Fibroblast of pulmonary artery (primary cell): ENCODE results near the gene GULP1.

Experiments used
- DNase-seq: peaks from one replicate; pipeline ENCODE4 v3.0.0-alpha.2; 2010; ENCODE audit warnings: low read depth
- H3K4me3 ChIP-seq: replicated peaks from 2 replicates; pipeline ENCODE4 v1.5.1; 2011; ENCODE audit warnings: low read depth, mild to moderate bottlenecking, control low read depth, low read length, moderate library complexity
- CTCF ChIP-seq: IDR thresholded peaks from 2 replicates; pipeline ENCODE4 v1.5.1; 2011; ENCODE audit warnings: mild to moderate bottlenecking, control low read depth, low read length, inconsistent platforms; ENCODE audit errors: missing control alignments

GULP1 gene

GRCh38 chr2:188291617-188292347 is at the start of gene GULP1:
Gene GULP1 (plus strand): TSS chr2:188291874. CDS start chr2:188477703, 185,829 bp downstream.
- peak; percentile 75 for DNase-seq
- peak within 1 kb of the TSS; percentile 79 for H3K4me3 ChIP-seq
- TF ChIP-seq CTCF, result peak; percentile 69

GRCh38 chr2:188243381-188243780 is 48.3 kb upstream of the GULP1 start:
- no peak for TF ChIP-seq CTCF
- no peak overlapping the region for H3K4me3 ChIP-seq
- DNase-seq, result no peak

GRCh38 chr2:188244383-188244782 is 47.3 kb upstream of the GULP1 start:
- no peak for TF ChIP-seq CTCF
- H3K4me3 ChIP-seq, result no peak overlapping the region
- DNase-seq, result no peak

- no peak overlapping the region for H3K4me3 ChIP-seq
- TF ChIP-seq CTCF, result no peak
- DNase-seq, result no peak
Measured at GRCh38 chr2:188245230-188245629, 46.4 kb upstream of the GULP1 start.

- no peak overlapping the region for H3K4me3 ChIP-seq
- DNase-seq, result no peak
- TF ChIP-seq CTCF, result no peak
Measured at GRCh38 chr2:188248513-188248912, 43.2 kb upstream of the GULP1 start.

GRCh38 chr2:188251034-188251433 is 40.6 kb upstream of the GULP1 start:
- no peak for DNase-seq
- no peak for TF ChIP-seq CTCF
- no peak overlapping the region for H3K4me3 ChIP-seq

- no peak for DNase-seq
- no peak for TF ChIP-seq CTCF
- no peak overlapping the region for H3K4me3 ChIP-seq
Measured at GRCh38 chr2:188256420-188256819, 35.3 kb upstream of the GULP1 start.
